ENCODE measurements around the gene REELD1.

REELD1 gene

GRCh38 chr4:146271466-146271865 lies 57.1 kb downstream of the REELD1 start:
- no peak for DNase-seq

DNA sequence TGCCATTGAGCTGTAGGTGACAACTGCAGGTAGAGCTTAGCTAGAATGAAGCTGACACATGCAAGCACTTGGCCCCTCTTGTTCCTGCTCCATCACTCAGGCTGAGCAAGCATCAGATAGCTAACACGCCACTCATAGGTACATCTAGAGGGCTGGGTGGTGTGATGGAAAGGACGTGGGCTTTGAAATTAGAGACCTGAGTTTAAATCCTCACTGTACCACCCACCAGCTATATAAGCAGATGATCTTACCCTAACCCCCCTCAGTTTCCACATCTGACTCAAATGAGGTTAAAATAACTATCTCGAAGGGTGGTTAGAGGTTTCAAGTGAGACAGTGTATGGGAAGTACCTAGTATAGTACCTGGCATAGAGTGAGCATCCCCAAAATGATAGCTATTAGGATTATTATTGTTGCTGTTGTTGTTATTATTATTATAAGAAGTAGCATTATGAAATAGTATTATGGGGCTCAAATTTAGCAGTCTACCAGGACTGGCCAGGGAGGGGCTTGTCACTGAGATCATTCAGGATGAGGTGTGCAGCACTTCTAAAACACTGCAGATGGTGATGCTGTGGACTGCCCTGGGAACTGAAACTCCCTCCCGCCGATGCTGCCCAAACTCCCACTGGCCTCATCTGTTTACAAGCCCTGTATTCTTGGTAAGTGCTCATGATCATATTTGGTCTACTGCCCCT lies 59.0 kb downstream of the REELD1 start:
- DNase-seq = no peak

DNA sequence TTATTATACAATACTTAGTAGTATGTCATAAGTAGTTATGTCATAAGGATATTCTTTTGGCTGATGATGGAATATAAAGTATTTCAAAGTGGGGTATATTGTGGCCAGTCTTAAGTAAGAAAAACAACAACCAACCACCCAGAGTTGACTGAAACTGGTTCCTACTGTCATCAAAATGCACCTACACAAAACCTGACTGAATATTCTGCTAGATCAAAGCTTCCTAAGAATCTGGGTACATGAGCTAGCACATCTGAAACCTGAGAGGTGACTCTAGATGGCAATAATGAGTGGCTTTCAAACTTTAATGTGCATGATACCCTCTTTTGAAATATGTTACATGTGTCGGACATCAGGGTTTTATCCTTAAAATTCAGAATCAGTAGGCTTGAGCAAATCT lies 60.4 kb downstream of the REELD1 start:
- DNase-seq = no peak

GRCh38 chr4:146275370-146275769 lies 61.0 kb downstream of the REELD1 start:
- DNase-seq = no peak

DNA sequence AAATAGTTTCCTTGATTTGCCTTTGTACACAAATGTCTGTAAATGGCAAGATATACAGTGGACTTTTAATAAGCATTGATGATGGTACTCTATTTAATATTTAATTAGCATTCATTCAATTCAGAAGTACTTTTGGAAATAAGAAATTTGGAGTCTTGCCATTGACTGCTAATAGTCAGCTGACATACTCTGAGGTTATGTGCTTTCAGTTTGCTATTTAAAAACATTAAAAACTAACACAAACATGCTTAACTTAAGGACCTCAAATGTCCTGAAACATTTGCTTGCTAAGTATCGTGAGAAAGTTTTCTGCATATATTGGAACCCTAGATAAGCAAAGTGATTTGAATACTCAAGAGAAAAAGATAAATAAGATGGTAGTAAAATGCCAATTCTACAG lies 64.6 kb downstream of the REELD1 start:
- DNase-seq = no peak

Data from kidney glomerular epithelial cell (primary cell).